Camera-type eye (tissue), 1 donor: ENCODE measurements around the gene SLX1B. TPM values are rescaled to one million over a fixed set of nuclear protein-coding genes. Genes with fewer than 3 reads are reported as not detected.

Source experiments
- total RNA-seq: library from RNA; depleted of rRNA; stranded (reverse); fragments of >200 nt; gene quantifications from one replicate; pipeline ENCODE4 v1.2.3, GENCODE V29; 2014

Gene SLX1B
- total RNA-seq: 13.1 TPM

GRCh38 chr16:29454269-29454668 is at the start of gene SLX1B, which contains the start of gene BOLA2:
Gene SLX1B (plus strand): TSS chr16:29454533.
Gene BOLA2 (minus strand): TSS chr16:29454351. CDS start chr16:29454253, 98 bp downstream.

GRCh38 chr16:29459706-29460646 is 5.6 kb downstream of the SLX1B start, which contains the start of gene SULT1A4:
Gene SULT1A4 (plus strand): TSS chr16:29459913. CDS start chr16:29461386, 1,473 bp downstream.

GRCh38 chr16:29506308-29506707 is 52.0 kb downstream of the SLX1B start, which contains the start of gene NPIPB12:
Gene NPIPB12 (minus strand): TSS chr16:29506408.

Other genes starting within 250 kb of the SLX1B start
- gene NPIPB11, start 47.8 kb upstream of the SLX1B start, total RNA-seq: 0.93 TPM
- 15.1 TPM for gene BOLA2, start 182 bp upstream of the SLX1B start, total RNA-seq
- 6.9 TPM for gene SULT1A4, start 5.4 kb downstream of the SLX1B start, total RNA-seq
- 28.1 TPM for gene NPIPB12, start 51.9 kb downstream of the SLX1B start, total RNA-seq
- 1.3 TPM for gene SPN, start 208.7 kb downstream of the SLX1B start, total RNA-seq
- 21.7 TPM for gene QPRT, start 224.6 kb downstream of the SLX1B start, total RNA-seq